ENCODE data around the gene CD2.
"Not testable (repeated sequence)": the region's sequence is repeated elsewhere in the genome, so short reads cannot be mapped to it uniquely, and the experiment has no call there.

CD2 gene

DNA sequence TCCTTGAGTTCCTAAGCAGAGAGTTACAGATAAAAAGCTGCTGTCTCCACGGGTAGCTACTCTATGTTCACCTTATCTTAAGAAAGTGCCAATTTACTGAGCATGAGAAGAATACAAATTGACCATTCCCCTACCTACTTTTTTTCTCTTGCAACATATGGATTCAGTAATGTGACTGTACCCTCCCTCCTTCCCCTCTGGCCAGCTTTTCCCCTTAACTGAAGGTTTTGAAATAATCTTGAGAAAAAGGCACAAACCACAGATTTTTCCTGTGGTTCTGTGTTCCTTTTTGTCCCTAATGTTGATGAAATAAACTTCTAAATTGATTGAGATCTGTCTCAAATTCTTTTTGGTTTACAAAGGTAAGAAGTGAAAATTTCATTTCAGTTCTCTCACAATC lies 2.6 kb upstream of the CD2 start:
- Histone ChIP-seq H3K9ac (ENCODE audit: low read depth, low read length) (no peak overlapping the region), H3K9me3 (ENCODE audit: control insufficient read depth, insufficient read depth, low read length) (peaks cover 11% of the 10 kb centered on the region)

DNA sequence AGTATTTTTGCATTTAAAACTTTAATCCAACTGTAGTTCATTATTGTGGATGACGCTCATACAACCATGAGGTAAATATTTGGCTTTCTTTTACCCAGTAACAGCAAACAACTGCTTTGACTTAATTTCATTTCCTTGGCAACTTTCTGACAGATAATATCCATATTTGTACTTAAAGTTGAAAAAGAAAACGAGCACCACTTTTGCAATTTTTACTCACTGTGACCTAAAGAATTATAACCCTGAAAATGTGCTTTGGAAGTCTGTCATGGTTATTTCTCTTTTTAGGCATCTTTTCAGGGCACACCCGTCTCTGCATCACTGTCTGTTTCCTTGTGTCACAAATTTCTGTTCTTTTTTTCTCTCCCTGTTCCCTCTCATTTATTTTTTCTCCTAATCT lies 918 bp upstream of the CD2 start:
- H3K36me3 ChIP-seq (ENCODE audit: control insufficient read depth, insufficient read depth, low read length): no peaks in the 10 kb centered on the region

More for the DNA sequence above, 2.6 kb upstream of the CD2 start:
- H3K4me1 ChIP-seq (ENCODE audit: control insufficient read depth, insufficient read depth, low read length): no peaks in the 10 kb centered on the region
- no peaks in the 10 kb centered on the region for H3K36me3 ChIP-seq (ENCODE audit: control insufficient read depth, insufficient read depth, low read length)
- no peaks in the 10 kb centered on the region for H3K27me3 ChIP-seq (ENCODE audit: control insufficient read depth, insufficient read depth, low read length)
- H3K4me3 ChIP-seq (ENCODE audit: low read depth, low read length): no peak overlapping the region

DNA sequence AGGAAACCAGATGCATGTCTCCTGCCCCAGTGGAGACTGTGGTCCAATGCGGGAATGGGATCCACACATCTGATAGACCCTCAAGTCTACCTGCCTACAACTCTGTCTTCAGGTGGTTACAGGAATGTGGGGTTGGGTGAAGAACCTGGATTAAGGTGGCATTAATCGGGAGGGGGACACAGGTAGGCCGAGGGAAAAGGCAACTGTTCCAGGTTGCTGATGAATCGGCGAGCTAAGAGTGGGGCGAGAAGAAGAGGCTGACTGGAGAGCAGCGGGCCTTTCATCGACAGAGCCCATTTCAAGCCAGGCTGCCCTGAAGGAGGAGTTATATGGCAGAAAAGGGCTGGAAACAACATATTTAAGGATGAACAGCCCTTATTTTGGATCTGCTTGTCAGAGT lies 836 bp downstream of the CD2 start:
- H3K9ac ChIP-seq (ENCODE audit: low read depth, low read length): no peak overlapping the region
- H3K4me1 ChIP-seq (ENCODE audit: control insufficient read depth, insufficient read depth, low read length): no peaks in the 10 kb centered on the region
- H3K4me3 ChIP-seq (ENCODE audit: low read depth, low read length): no peak overlapping the region
- H3K27me3 ChIP-seq (ENCODE audit: control insufficient read depth, insufficient read depth, low read length): no peaks in the 10 kb centered on the region
- no peaks in the 10 kb centered on the region for H3K36me3 ChIP-seq (ENCODE audit: control insufficient read depth, insufficient read depth, low read length)
- no peaks in the 10 kb centered on the region for H3K9me3 ChIP-seq (ENCODE audit: control insufficient read depth, insufficient read depth, low read length)

More for the DNA sequence above, 918 bp upstream of the CD2 start:
- no peak overlapping the region for H3K4me3 ChIP-seq (ENCODE audit: low read depth, low read length)
- H3K27me3 ChIP-seq (ENCODE audit: control insufficient read depth, insufficient read depth, low read length): no peaks in the 10 kb centered on the region
- no peaks in the 10 kb centered on the region for H3K4me1 ChIP-seq (ENCODE audit: control insufficient read depth, insufficient read depth, low read length)
- H3K9ac ChIP-seq (ENCODE audit: low read depth, low read length): no peak overlapping the region
- peaks cover 4% of the 10 kb centered on the region for H3K9me3 ChIP-seq (ENCODE audit: control insufficient read depth, insufficient read depth, low read length)

DNA sequence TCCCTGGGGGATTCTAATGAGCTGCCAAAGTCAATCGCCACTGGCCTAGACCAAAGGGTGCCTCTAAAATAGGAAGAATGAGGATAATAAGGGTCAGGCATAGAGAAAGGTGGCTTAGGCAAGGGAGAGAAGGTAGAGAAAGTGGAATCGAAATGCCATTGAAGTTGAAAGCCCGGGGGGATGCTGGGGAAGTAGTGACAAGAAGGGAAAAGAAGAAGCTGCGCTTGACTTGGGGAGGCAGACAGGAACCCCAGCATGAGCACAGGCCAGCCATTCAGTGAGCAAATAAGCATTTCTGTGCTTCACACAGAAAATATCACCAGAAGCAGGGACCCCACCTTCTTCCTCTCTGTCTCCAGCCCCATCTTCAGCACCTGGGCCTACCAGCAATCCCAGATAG lies 1.5 kb downstream of the CD2 start:
- H3K4me3 ChIP-seq (ENCODE audit: low read depth, low read length): no peak overlapping the region

DNA sequence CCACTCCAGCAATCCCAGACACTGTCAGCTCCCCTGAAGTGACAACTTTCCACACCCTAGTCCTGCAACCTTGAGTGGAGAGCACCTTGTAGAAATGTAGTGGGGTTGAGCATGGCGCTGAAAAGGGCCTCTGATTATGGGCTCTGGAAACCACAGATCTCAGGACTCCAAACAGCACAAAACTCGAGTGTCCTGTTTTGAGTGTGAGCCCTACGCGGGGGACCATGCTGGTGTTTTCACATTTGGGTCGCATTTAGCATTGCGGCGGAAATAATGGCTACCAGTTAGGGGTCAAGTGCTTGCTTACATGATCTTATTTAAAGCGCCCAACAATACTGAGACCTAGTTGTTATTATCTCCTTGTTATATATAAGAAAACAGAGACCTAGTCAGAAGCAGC lies 1.9 kb downstream of the CD2 start:
- not testable (repeated sequence) for H3K4me3 ChIP-seq (ENCODE audit: low read depth, low read length); H3K9me3 ChIP-seq (ENCODE audit: control insufficient read depth, insufficient read depth, low read length); H3K9ac ChIP-seq (ENCODE audit: low read depth, low read length); H3K36me3 ChIP-seq (ENCODE audit: control insufficient read depth, insufficient read depth, low read length); H3K4me1 ChIP-seq (ENCODE audit: control insufficient read depth, insufficient read depth, low read length); H3K27me3 ChIP-seq (ENCODE audit: control insufficient read depth, insufficient read depth, low read length)

More for the DNA sequence above, 1.5 kb downstream of the CD2 start:
- H3K9me3 ChIP-seq (ENCODE audit: control insufficient read depth, insufficient read depth, low read length): no peaks in the 10 kb centered on the region
- H3K36me3 ChIP-seq (ENCODE audit: control insufficient read depth, insufficient read depth, low read length): no peaks in the 10 kb centered on the region
- H3K9ac ChIP-seq (ENCODE audit: low read depth, low read length): no peak overlapping the region
- no peaks in the 10 kb centered on the region for H3K27me3 ChIP-seq (ENCODE audit: control insufficient read depth, insufficient read depth, low read length)
- H3K4me1 ChIP-seq (ENCODE audit: control insufficient read depth, insufficient read depth, low read length): no peaks in the 10 kb centered on the region

- not testable (repeated sequence) for H3K27me3 ChIP-seq (ENCODE audit: control insufficient read depth, insufficient read depth, low read length); H3K4me3 ChIP-seq (ENCODE audit: low read depth, low read length); H3K36me3 ChIP-seq (ENCODE audit: control insufficient read depth, insufficient read depth, low read length); H3K4me1 ChIP-seq (ENCODE audit: control insufficient read depth, insufficient read depth, low read length); H3K9me3 ChIP-seq (ENCODE audit: control insufficient read depth, insufficient read depth, low read length); H3K9ac ChIP-seq (ENCODE audit: low read depth, low read length)
These were observed 4.2 kb downstream of the CD2 start for GRCh38 chr1:116758456-116758815.

DNA sequence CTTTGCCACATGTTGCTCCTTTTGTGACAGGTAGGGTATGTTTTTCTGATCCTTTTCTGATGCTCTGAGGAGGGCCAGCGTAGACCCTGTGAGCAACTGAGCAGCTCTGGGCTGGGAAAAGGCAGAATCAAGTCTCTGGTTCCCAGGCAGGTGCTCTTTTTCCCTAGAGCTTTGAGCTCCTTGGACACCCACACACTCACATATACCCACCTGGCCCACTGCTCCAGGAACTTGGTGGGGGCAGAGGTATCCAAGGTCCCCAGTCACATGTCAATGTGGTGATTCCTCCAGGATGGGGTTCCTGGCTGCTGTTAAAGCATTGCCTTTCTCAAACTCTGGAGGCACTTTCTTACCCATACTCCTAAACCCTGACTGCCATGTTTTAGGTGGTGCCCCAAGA lies 5.4 kb downstream of the CD2 start:
- H3K27me3 ChIP-seq (ENCODE audit: control insufficient read depth, insufficient read depth, low read length): no peaks in the 10 kb centered on the region
- no peaks in the 10 kb centered on the region for H3K36me3 ChIP-seq (ENCODE audit: control insufficient read depth, insufficient read depth, low read length)
- H3K9me3 ChIP-seq (ENCODE audit: control insufficient read depth, insufficient read depth, low read length): no peaks in the 10 kb centered on the region
- H3K4me3 ChIP-seq (ENCODE audit: low read depth, low read length): no peak overlapping the region
- no peaks in the 10 kb centered on the region for H3K4me1 ChIP-seq (ENCODE audit: control insufficient read depth, insufficient read depth, low read length)
- no peak overlapping the region for H3K9ac ChIP-seq (ENCODE audit: low read depth, low read length)

- no peaks in the 10 kb centered on the region for H3K36me3 ChIP-seq (ENCODE audit: control insufficient read depth, insufficient read depth, low read length)
- H3K4me1 ChIP-seq (ENCODE audit: control insufficient read depth, insufficient read depth, low read length): no peaks in the 10 kb centered on the region
- H3K4me3 ChIP-seq (ENCODE audit: low read depth, low read length): no peak overlapping the region
- H3K27me3 ChIP-seq (ENCODE audit: control insufficient read depth, insufficient read depth, low read length): no peaks in the 10 kb centered on the region
- H3K9me3 ChIP-seq (ENCODE audit: control insufficient read depth, insufficient read depth, low read length): no peaks in the 10 kb centered on the region
- no peak overlapping the region for H3K9ac ChIP-seq (ENCODE audit: low read depth, low read length)
These were observed 6.3 kb downstream of the CD2 start for GRCh38 chr1:116760487-116760886.

DNA sequence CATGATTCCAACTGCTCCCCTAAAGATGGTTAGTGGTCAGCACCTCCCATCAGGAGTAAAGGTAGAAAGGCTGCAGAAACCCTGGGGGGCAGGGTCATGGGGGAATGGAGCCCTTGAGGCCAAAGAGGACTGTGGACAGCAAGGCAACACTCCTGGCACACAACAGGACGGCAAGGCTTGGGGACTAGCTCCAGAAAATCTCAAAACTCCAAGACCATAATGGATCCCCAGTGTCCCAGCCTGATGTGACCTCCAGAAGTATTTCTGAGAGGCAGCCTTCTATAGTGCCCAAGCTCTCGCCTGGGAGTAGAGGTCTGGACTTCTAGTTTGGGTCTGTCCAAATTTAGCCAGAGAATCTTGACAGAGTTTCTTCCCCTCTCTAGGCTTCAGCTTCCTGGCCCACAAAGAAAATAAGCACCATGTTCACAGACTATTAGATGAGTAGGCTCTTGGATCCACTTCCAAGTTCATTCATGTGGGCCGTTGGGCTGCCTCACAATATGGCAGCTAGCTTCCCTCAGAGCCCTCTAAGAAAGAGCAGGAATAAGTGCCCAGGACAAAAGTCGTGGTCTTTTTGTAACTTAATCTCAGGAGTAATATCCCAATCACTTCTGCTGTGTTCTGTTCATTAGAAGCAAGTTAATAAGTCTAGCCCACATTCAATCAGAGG lies 6.9 kb downstream of the CD2 start:
- Histone ChIP-seq H3K4me1 (ENCODE audit: control insufficient read depth, insufficient read depth, low read length) (no peaks in the 10 kb centered on the region), H3K36me3 (ENCODE audit: control insufficient read depth, insufficient read depth, low read length) (no peaks in the 10 kb centered on the region), H3K4me3 (ENCODE audit: low read depth, low read length) (no peak overlapping the region), H3K9ac (ENCODE audit: low read depth, low read length) (no peak overlapping the region), H3K9me3 (ENCODE audit: control insufficient read depth, insufficient read depth, low read length) (no peaks in the 10 kb centered on the region), H3K27me3 (ENCODE audit: control insufficient read depth, insufficient read depth, low read length) (no peaks in the 10 kb centered on the region)

GRCh38 chr1:116762281-116762680 lies 8.1 kb downstream of the CD2 start:
- H3K36me3 ChIP-seq (ENCODE audit: control insufficient read depth, insufficient read depth, low read length): no peaks in the 10 kb centered on the region
- H3K9ac ChIP-seq (ENCODE audit: low read depth, low read length): no peak overlapping the region
- no peaks in the 10 kb centered on the region for H3K4me1 ChIP-seq (ENCODE audit: control insufficient read depth, insufficient read depth, low read length)
- H3K4me3 ChIP-seq (ENCODE audit: low read depth, low read length): no peak overlapping the region
- H3K27me3 ChIP-seq (ENCODE audit: control insufficient read depth, insufficient read depth, low read length): no peaks in the 10 kb centered on the region
- no peaks in the 10 kb centered on the region for H3K9me3 ChIP-seq (ENCODE audit: control insufficient read depth, insufficient read depth, low read length)

GRCh38 chr1:116762781-116763115 lies 8.5 kb downstream of the CD2 start:
- Histone ChIP-seq H3K27me3 (ENCODE audit: control insufficient read depth, insufficient read depth, low read length) (no peaks in the 10 kb centered on the region), H3K36me3 (ENCODE audit: control insufficient read depth, insufficient read depth, low read length) (no peaks in the 10 kb centered on the region), H3K4me1 (ENCODE audit: control insufficient read depth, insufficient read depth, low read length) (no peaks in the 10 kb centered on the region), H3K4me3 (ENCODE audit: low read depth, low read length) (no peak overlapping the region), H3K9me3 (ENCODE audit: control insufficient read depth, insufficient read depth, low read length) (no peaks in the 10 kb centered on the region), H3K9ac (ENCODE audit: low read depth, low read length) (no peak overlapping the region)

DNA sequence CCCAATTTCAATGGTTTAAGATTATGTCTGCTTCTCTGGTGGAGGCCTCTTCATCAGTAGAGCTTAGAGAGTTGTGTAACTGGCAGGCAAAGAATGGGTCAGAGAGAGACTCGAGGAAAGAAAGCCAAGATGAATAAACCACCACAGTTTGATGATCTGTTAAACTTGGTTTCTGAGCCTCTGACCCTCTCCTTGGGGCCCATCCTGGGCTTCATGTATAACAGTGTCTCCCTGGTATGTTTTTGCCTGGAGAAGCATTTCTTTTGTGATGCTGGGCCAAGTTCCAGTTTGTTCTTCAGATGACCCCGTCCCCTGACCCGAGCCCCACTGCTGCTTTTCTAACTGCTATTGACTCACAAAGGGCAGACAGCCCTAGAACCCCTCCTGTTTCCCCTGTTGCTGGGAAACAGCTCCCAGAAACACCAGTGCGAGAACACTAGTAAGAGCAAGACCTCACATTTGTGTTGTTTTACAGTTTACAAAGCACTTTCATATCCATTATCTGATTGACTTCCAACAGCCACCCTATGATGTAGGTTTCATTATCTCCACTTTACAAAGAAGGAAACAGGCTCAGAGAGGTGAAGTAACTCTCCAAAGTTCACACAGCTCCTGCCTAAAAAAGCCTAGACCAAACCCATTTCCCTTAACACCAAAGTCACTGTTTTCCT lies 9.0 kb downstream of the CD2 start:
- H3K9ac ChIP-seq (ENCODE audit: low read depth, low read length): no peak overlapping the region
- H3K4me1 ChIP-seq (ENCODE audit: control insufficient read depth, insufficient read depth, low read length): no peaks in the 10 kb centered on the region

More for the DNA sequence above, 9.0 kb downstream of the CD2 start:
- Histone ChIP-seq H3K36me3 (ENCODE audit: control insufficient read depth, insufficient read depth, low read length) (no peaks in the 10 kb centered on the region), H3K4me3 (ENCODE audit: low read depth, low read length) (no peak overlapping the region), H3K9me3 (ENCODE audit: control insufficient read depth, insufficient read depth, low read length) (no peaks in the 10 kb centered on the region), H3K27me3 (ENCODE audit: control insufficient read depth, insufficient read depth, low read length) (no peaks in the 10 kb centered on the region)

Measured in iPS-15b (cell line).